ENCODE results near the gene SNRNP35.

DNA sequence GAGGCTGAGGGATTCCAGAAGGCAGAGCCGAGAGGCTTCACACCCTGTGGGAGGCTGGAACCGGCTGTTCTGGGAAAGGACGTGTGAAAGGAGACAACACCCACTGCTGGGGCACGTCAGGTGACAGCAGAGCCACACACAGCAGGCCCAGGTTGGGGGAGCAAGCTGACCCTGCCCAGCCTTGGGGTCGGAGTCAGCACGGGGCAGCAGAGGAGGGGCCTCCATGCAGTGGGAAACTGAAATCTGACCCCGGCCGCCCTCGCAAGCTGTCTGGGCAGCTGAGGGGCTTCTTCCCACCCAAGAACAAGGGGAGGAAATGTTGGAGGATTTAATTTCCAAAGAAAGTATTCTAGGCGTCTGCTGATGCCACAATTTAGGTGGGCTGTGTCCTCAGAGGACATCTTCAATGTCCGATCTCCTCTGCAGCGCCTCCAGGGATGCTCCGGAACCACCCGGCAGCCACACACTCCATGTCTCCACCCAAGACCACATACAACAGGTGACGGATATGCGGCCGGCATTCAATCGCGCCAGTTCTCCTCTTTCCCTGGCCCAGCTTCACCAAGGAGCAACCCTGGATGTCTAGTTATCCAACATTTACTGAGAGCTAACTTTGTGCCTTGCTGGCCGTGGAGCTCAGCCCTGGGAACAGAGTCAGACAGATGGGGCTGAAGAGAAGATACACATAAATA is 30.7 kb downstream of the SNRNP35 start:
- TF ChIP-seq TAF1 (IDR thresholded peaks at IDR 0.05; ENCODE audit: borderline replicate concordance, insufficient read depth, low read length) (no peak), POLR2AphosphoS5 (IDR thresholded peaks at IDR 0.05; ENCODE audit: low read depth, low read length) (no peak), SIN3A (IDR thresholded peaks at IDR 0.05; ENCODE audit: borderline replicate concordance, insufficient read depth, low read length) (no peak), FOXP2 (optimal IDR thresholded peaks at IDR 0.05; ENCODE audit: borderline replicate concordance, extremely low read depth, extremely low read length, insufficient read depth) (no peak)
- TF ChIP-seq, protein P1, sequence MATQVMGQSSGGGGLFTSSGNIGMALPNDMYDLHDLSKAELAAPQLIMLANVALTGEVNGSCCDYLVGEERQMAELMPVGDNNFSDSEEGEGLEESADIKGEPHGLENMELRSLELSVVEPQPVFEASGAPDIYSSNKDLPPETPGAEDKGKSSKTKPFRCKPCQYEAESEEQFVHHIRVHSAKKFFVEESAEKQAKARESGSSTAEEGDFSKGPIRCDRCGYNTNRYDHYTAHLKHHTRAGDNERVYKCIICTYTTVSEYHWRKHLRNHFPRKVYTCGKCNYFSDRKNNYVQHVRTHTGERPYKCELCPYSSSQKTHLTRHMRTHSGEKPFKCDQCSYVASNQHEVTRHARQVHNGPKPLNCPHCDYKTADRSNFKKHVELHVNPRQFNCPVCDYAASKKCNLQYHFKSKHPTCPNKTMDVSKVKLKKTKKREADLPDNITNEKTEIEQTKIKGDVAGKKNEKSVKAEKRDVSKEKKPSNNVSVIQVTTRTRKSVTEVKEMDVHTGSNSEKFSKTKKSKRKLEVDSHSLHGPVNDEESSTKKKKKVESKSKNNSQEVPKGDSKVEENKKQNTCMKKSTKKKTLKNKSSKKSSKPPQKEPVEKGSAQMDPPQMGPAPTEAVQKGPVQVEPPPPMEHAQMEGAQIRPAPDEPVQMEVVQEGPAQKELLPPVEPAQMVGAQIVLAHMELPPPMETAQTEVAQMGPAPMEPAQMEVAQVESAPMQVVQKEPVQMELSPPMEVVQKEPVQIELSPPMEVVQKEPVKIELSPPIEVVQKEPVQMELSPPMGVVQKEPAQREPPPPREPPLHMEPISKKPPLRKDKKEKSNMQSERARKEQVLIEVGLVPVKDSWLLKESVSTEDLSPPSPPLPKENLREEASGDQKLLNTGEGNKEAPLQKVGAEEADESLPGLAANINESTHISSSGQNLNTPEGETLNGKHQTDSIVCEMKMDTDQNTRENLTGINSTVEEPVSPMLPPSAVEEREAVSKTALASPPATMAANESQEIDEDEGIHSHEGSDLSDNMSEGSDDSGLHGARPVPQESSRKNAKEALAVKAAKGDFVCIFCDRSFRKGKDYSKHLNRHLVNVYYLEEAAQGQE (IDR thresholded peaks at IDR 0.05; ENCODE audit: insufficient read depth in 1 of 2, low read depth in 2 of 2, low read length in 2 of 2): no peak
